H9 (cell line): Measurements from ENCODE around the gene COL5A2. TPM values are rescaled to one million over a fixed set of nuclear protein-coding genes. Genes with fewer than 3 reads are reported as not detected.

Experiments used
- DNase-seq: peaks from one replicate; pipeline ENCODE4 v3.0.0-alpha.2; 2017
- H2AFZ ChIP-seq: one replicate; pipeline ENCODE4 v1.6.1; 2013; ENCODE audit warnings: mild to moderate bottlenecking, low read length, control low read depth, moderate library complexity
- H2AK5ac ChIP-seq: 2 replicates; pipeline ENCODE4 v1.6.1; 2013; ENCODE audit warnings: low read length, control low read depth, mixed read lengths; ENCODE audit not compliant: insufficient read length
- H2BK120ac ChIP-seq: one replicate; pipeline ENCODE4 v1.6.1; 2013; ENCODE audit warnings: low read depth, mild to moderate bottlenecking, low read length, control low read depth, inconsistent platforms; ENCODE audit not compliant: poor library complexity, severe bottlenecking
- H2BK12ac ChIP-seq: 2 replicates; pipeline ENCODE4 v1.6.1; 2013; ENCODE audit warnings: low read length, control low read depth, mixed read lengths, low read depth; ENCODE audit not compliant: insufficient read length
- H2BK15ac ChIP-seq: 2 replicates; pipeline ENCODE4 v1.6.1; 2013; ENCODE audit warnings: low read depth, low read length, control low read depth
- H2BK20ac ChIP-seq: one replicate; pipeline ENCODE4 v1.6.1; 2013; ENCODE audit warnings: low read depth, mild to moderate bottlenecking, low read length, control low read depth, inconsistent platforms; ENCODE audit not compliant: poor library complexity, severe bottlenecking
- H2BK5ac ChIP-seq: 2 replicates; pipeline ENCODE4 v1.6.1; 2013; ENCODE audit warnings: low read length, control low read depth, mixed read lengths; ENCODE audit not compliant: insufficient read length
- H3K14ac ChIP-seq: 2 replicates; pipeline ENCODE4 v1.6.1; 2013; ENCODE audit warnings: low read length, control low read depth; ENCODE audit not compliant: insufficient read depth
- H3K18ac ChIP-seq: 2 replicates; pipeline ENCODE4 v1.6.1; 2013; ENCODE audit warnings: low read depth, mild to moderate bottlenecking, mixed read lengths, low read length, control low read depth; ENCODE audit not compliant: insufficient read length
- H3K23ac ChIP-seq: 2 replicates; pipeline ENCODE4 v1.6.1; 2013; ENCODE audit warnings: low read length, control low read depth, mixed read lengths, low read depth; ENCODE audit not compliant: insufficient read length
- H3K23me2 ChIP-seq: 2 replicates; pipeline ENCODE4 v1.6.1; 2013; ENCODE audit warnings: low read depth, mild to moderate bottlenecking, mixed read lengths, low read length, control low read depth; ENCODE audit not compliant: insufficient read length, poor library complexity, severe bottlenecking
- H3K27ac ChIP-seq: 2 replicates; pipeline ENCODE4 v1.5.1; 2013; ENCODE audit warnings: low read length, control low read depth, mixed read lengths, low read depth; ENCODE audit not compliant: insufficient read length
- H3K27me3 ChIP-seq: 2 replicates; pipeline ENCODE4 v1.6.1; 2013; ENCODE audit warnings: low read length, control low read depth, inconsistent platforms; ENCODE audit not compliant: insufficient read depth
- H3K4ac ChIP-seq: 2 replicates; pipeline ENCODE4 v1.6.1; 2013; ENCODE audit warnings: low read depth, mild to moderate bottlenecking, control low read depth, inconsistent platforms, low read length, moderate library complexity
- H3K4me1 ChIP-seq: 2 replicates; pipeline ENCODE4 v1.6.1; 2013; ENCODE audit warnings: low read length, control low read depth, inconsistent platforms; ENCODE audit not compliant: insufficient read depth
- H3K4me2 ChIP-seq: 2 replicates; pipeline ENCODE4 v1.6.1; 2013; ENCODE audit warnings: low read length, control low read depth, mixed read lengths; ENCODE audit not compliant: insufficient read length, insufficient read depth
- H3K56ac ChIP-seq: 2 replicates; pipeline ENCODE4 v1.6.1; 2013; ENCODE audit warnings: low read depth, mild to moderate bottlenecking, mixed read lengths, low read length, control low read depth; ENCODE audit not compliant: insufficient read length
- H3K79me1 ChIP-seq: 2 replicates; pipeline ENCODE4 v1.6.1; 2013; ENCODE audit warnings: low read depth, mild to moderate bottlenecking, moderate library complexity, low read length, control low read depth, inconsistent platforms; ENCODE audit not compliant: insufficient read depth, poor library complexity, severe bottlenecking
- H3K79me2 ChIP-seq: 2 replicates; pipeline ENCODE4 v1.6.1; 2013; ENCODE audit warnings: low read length, control low read depth, inconsistent platforms; ENCODE audit not compliant: insufficient read depth
- H3K9ac ChIP-seq: 2 replicates; pipeline ENCODE4 v1.6.1; 2013; ENCODE audit warnings: low read length, control low read depth, mixed read lengths; ENCODE audit not compliant: insufficient read length; ENCODE audit errors: extremely low read depth
- H3K9me3 ChIP-seq: one replicate; pipeline ENCODE4 v1.6.1; 2013; ENCODE audit warnings: low read depth, low read length, inconsistent platforms; ENCODE audit not compliant: control insufficient read depth
- H3T11ph ChIP-seq: one replicate; pipeline ENCODE4 v1.6.1; 2013; ENCODE audit warnings: mild to moderate bottlenecking, low read length, control low read depth, inconsistent platforms
- H4K20me1 ChIP-seq: one replicate; pipeline ENCODE4 v1.6.1; 2013; ENCODE audit not compliant: control insufficient read depth, insufficient read length, insufficient read depth
- H4K5ac ChIP-seq: 2 replicates; pipeline ENCODE4 v1.6.1; 2013; ENCODE audit warnings: low read depth, mild to moderate bottlenecking, mixed read lengths, low read length, control low read depth; ENCODE audit not compliant: insufficient read length
- H4K8ac ChIP-seq: replicated peaks from 2 replicates; pipeline ENCODE4 v1.6.1; 2013; ENCODE audit warnings: low read length, control low read depth, mixed read lengths, low read depth; ENCODE audit not compliant: insufficient read length
- H4K91ac ChIP-seq: 2 replicates; pipeline ENCODE4 v1.6.1; 2013; ENCODE audit warnings: low read depth, mild to moderate bottlenecking, moderate library complexity, mixed read lengths, low read length, control low read depth; ENCODE audit not compliant: insufficient read length
- H3K27ac Mint-ChIP-seq, 3 experiments: 2 replicates in 2 of 3; 3 replicates in 1 of 3; pipeline ENCODE4 v1.8.0; 2020 to 2021; ENCODE audit warnings: mixed read lengths in 3 of 3, mild to moderate bottlenecking in 1 of 3, moderate library complexity in 1 of 3
- H3K27me3 Mint-ChIP-seq: 2 replicates; pipeline ENCODE4 v1.8.0; 2021; ENCODE audit warnings: low read depth, mild to moderate bottlenecking, moderate library complexity, mixed read lengths
- H3K36me3 Mint-ChIP-seq, 3 experiments: 2 replicates in 2 of 3; 3 replicates in 1 of 3; pipeline ENCODE4 v1.8.0; 2020 to 2021; ENCODE audit warnings: low read depth in 3 of 3, mixed read lengths in 3 of 3; ENCODE audit not compliant: insufficient read depth in 1 of 3
- H3K4me1 Mint-ChIP-seq, 2 experiments: 2 replicates each; pipeline ENCODE4 v1.8.0; 2020; ENCODE audit warnings: mixed read lengths in 2 of 2
- H3K4me3 Mint-ChIP-seq, 2 experiments: 2 replicates in 1 of 2; 3 replicates in 1 of 2; pipeline ENCODE4 v1.8.0; 2020 to 2021; ENCODE audit warnings: mild to moderate bottlenecking in 2 of 2, mixed read lengths in 2 of 2, moderate library complexity in 1 of 2
- H3K9me3 Mint-ChIP-seq, 2 experiments: 2 replicates in 1 of 2; 3 replicates in 1 of 2; pipeline ENCODE4 v1.8.0; 2020; ENCODE audit warnings: mild to moderate bottlenecking in 2 of 2, mixed read lengths in 2 of 2, moderate library complexity in 1 of 2
- CTCF ChIP-seq: fragments of 200-600 bp; sonication (generic); conservative IDR thresholded peaks from 3 replicates; pipeline ENCODE4 v1.8.0; 2021; ENCODE audit warnings: antibody characterized with exemption, mild to moderate bottlenecking
- WGBS: extraction: QIAGEN DNeasy Blood & Tissue Kit; methylation state at CpG from one replicate; pipeline ENCODE4 v1.1.7; 2013; ENCODE audit warnings: missing lambda C conversion rate, low lambda C conversion rate, mixed read lengths; ENCODE audit not compliant: insufficient read length; ENCODE audit errors: extremely low coverage; 5-methylcytosine and 5-hydroxymethylcytosine counted together
- total RNA-seq: library from RNA; stranded (reverse); gene quantifications from 2 replicates; pipeline ENCODE4 v1.2.1, GENCODE V29; 2021

Gene COL5A2
- total RNA-seq, 1 experiment from 2014 or later = 10.5 TPM

GRCh38 chr2:188986839-188987238 is 192.7 kb downstream of the COL5A2 start:
- Histone ChIP-seq H2AFZ (no peak overlapping the region), H3K18ac (no peak overlapping the region), H3K23ac (no peak overlapping the region), H3K27ac (no peak overlapping the region), H3K9ac (no peak overlapping the region), H3K27me3 (no peaks in the 10 kb centered on the region), H3K79me1 (no peaks in the 10 kb centered on the region), H3T11ph (no peak overlapping the region), H3K79me2 (no peaks in the 10 kb centered on the region), H3K4ac (no peak overlapping the region), H3K23me2 (no peaks in the 10 kb centered on the region), H3K14ac (no peak overlapping the region), H2BK5ac (no peak overlapping the region), H2AK5ac (no peak overlapping the region), H2BK20ac (no peak overlapping the region), H4K5ac (no peak overlapping the region), H4K91ac (no peak overlapping the region), H3K4me2 (no peak overlapping the region), H4K8ac (no peak overlapping the region), H2BK15ac (no peak overlapping the region), H2BK12ac (no peak overlapping the region), H2BK120ac (no peak overlapping the region), H3K56ac (no peak overlapping the region), H3K4me1 (no peaks in the 10 kb centered on the region), H3K9me3 (no peaks in the 10 kb centered on the region), H4K20me1 (no peaks in the 10 kb centered on the region)
- Mint-ChIP-seq H3K27ac (no peak overlapping the region), H3K9me3 (no peaks in the 10 kb centered on the region), H3K4me3 (no peak overlapping the region), H3K27me3 (no peaks in the 10 kb centered on the region), H3K4me1 (no peaks in the 10 kb centered on the region), H3K36me3 (no peaks in the 10 kb centered on the region)
- no peak for TF ChIP-seq CTCF
- WGBS = no CpG with 5 or more reads among the region's 4 CpGs
- DNase-seq = no peak
